Measurements from ENCODE around the gene CLOCK.

- TF ChIP-seq CTCF (IDR thresholded peaks at IDR 0.05) (no peak), POLR2A (IDR thresholded peaks at IDR 0.05) (no peak), POLR2AphosphoS5 (IDR thresholded peaks at IDR 0.05) (peak in 2 of 3 donors; percentile 13 to 21)
Observed at GRCh38 chr4:55545641-55546505, 836 bp downstream of the CLOCK start.
